Measurements from ENCODE around the gene TRPV6.

The TRPV6 gene

GRCh38 chr7:142908921-142909890, 23.7 kb upstream of the TRPV6 start:
- FAIRE-seq (no peak), DNase-seq (ENCODE audit: low spot score) (no peak)

GRCh38 chr7:142908290-142908689, 22.7 kb upstream of the TRPV6 start:
- FAIRE-seq (no peak), DNase-seq (ENCODE audit: low spot score) (no peak)

- no peak for FAIRE-seq
- DNase-seq (ENCODE audit: low spot score) = no peak
Observed at GRCh38 chr7:142906643-142907042, 21.1 kb upstream of the TRPV6 start.

- no peak for FAIRE-seq
- no peak for DNase-seq (ENCODE audit: low spot score)
Observed at GRCh38 chr7:142905759-142906158, 20.2 kb upstream of the TRPV6 start.

GRCh38 chr7:142904128-142904527, 18.6 kb upstream of the TRPV6 start:
- FAIRE-seq (no peak), DNase-seq (ENCODE audit: low spot score) (no peak)

GRCh38 chr7:142901426-142902259, 16.1 kb upstream of the TRPV6 start:
- FAIRE-seq = no peak
- DNase-seq (ENCODE audit: low spot score) = no peak

- no peak for DNase-seq (ENCODE audit: low spot score)
- no peak for FAIRE-seq
Observed at GRCh38 chr7:142899661-142900060, 14.1 kb upstream of the TRPV6 start.

GRCh38 chr7:142898377-142899170, 13.0 kb upstream of the TRPV6 start:
- FAIRE-seq = no peak
- DNase-seq (ENCODE audit: low spot score) = no peak

GRCh38 chr7:142897691-142898090, 12.1 kb upstream of the TRPV6 start:
- DNase-seq (ENCODE audit: low spot score) (no peak), FAIRE-seq (no peak)

- FAIRE-seq (no peak), DNase-seq (ENCODE audit: low spot score) (no peak)
Observed at GRCh38 chr7:142896741-142897379, 11.3 kb upstream of the TRPV6 start.

GRCh38 chr7:142896151-142896550, 10.6 kb upstream of the TRPV6 start:
- no peak for DNase-seq (ENCODE audit: low spot score)
- no peak for FAIRE-seq

- DNase-seq (ENCODE audit: low spot score) = no peak
- FAIRE-seq = no peak
Observed at GRCh38 chr7:142894985-142895593, 9.5 kb upstream of the TRPV6 start.

GRCh38 chr7:142894112-142894984, 8.8 kb upstream of the TRPV6 start:
- FAIRE-seq (no peak), DNase-seq (ENCODE audit: low spot score) (no peak)

- no peak for DNase-seq (ENCODE audit: low spot score)
- no peak for FAIRE-seq
Observed at GRCh38 chr7:142892951-142893350, 7.4 kb upstream of the TRPV6 start.

GRCh38 chr7:142891490-142892082, 6.0 kb upstream of the TRPV6 start:
- no peak for DNase-seq (ENCODE audit: low spot score)
- no peak for FAIRE-seq

GRCh38 chr7:142890874-142891485, 5.4 kb upstream of the TRPV6 start:
- DNase-seq (ENCODE audit: low spot score) (no peak), FAIRE-seq (no peak)

GRCh38 chr7:142889816-142890215, 4.3 kb upstream of the TRPV6 start:
- no peak for FAIRE-seq
- DNase-seq (ENCODE audit: low spot score) = no peak

GRCh38 chr7:142887282-142888015, 1.9 kb upstream of the TRPV6 start:
- no peak for DNase-seq (ENCODE audit: low spot score)
- no peak for FAIRE-seq
